ENCODE measurements around the gene GMPR. TPM values are rescaled to one million over a fixed set of nuclear protein-coding genes. Genes with fewer than 3 reads are reported as not detected.

The GMPR gene
- total and polyA plus RNA-seq, 2 donors (not counting 3 experiments of a cell fraction or from before 2014, with no cell fraction given) = 36.3 to 64.0 TPM

DNA sequence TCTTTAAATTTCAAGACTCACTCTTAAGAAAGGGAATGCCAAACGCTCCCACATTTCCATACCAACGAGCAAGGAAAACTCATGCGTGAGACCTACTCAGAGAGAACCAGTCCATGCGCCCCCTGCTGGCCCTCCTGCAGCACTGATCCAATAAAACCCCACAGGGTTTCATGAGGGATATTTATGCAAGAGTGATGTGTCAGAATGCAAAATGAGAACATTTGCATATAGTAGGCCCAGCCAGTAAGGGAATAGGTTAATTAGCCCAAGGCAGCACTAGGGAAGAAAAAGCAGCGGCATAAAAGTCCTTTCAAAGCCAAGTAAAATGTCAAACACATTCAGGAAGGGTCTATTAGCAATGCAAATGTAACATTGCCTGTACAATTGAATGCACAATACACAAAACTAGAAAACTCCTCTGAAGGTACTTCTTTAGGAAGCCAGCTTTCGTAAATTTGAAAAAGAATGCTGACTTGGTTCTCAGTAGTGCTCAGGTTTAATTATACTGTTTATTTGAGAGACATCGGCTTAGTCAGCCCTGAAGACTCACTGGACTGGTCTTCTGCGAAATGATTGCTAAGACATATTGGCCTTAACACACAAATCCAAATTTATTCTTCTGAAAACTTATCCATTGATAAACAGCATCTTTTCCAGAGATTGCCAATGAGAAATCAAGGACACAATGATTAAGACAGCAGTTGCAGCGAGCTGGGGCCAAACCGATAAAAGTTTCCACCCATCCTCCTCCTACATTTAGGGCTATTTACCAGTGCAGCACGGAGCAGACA lies 93.2 kb downstream of the GMPR start:
- Histone ChIP-seq H3K9ac (replicated peaks; ENCODE audit: extremely low read depth, insufficient read depth, low read length) (no peak overlapping the region), H3K9me3 (replicated peaks; ENCODE audit: control insufficient read depth, insufficient read depth, low read length) (no peaks in the 10 kb centered on the region), H4K20me1 (replicated peaks; ENCODE audit: control insufficient read depth, extremely low read depth, insufficient read depth, low read length) (no peaks in the 10 kb centered on the region), H3K4me3 (replicated peaks in 1 of 3; ENCODE audit: insufficient read depth in 1 of 3, low read depth in 1 of 3, low read length in 3 of 3) (no peak overlapping the region), H3K79me2 (ENCODE audit: control insufficient read depth, insufficient read depth, low read length) (no peaks in the 10 kb centered on the region), H3K4me2 (ENCODE audit: insufficient read depth, low read length) (peak overlapping the region; percentile 42), H3K27me3 (ENCODE audit: control insufficient read depth in 2 of 2, insufficient read depth in 2 of 2, low read length in 2 of 2) (no peaks in the 10 kb centered on the region), H3K4me1 (ENCODE audit: control insufficient read depth, extremely low read depth, insufficient read depth, low read length) (peaks cover 18% of the 10 kb centered on the region), H2AFZ (ENCODE audit: low read depth, low read length) (no peak overlapping the region), H3K27ac (ENCODE audit: insufficient read depth, low read depth, low read length) (no peak overlapping the region), H3K9me1 (replicated peaks; ENCODE audit: control insufficient read depth, extremely low read depth, insufficient read depth, low read length) (no peaks in the 10 kb centered on the region), H3K36me3 (ENCODE audit: control insufficient read depth in 2 of 2, extremely low read depth in 1 of 2, insufficient read depth in 2 of 2, low read length in 2 of 2) (peaks cover 0 to 13% of the 10 kb centered on the region in 2 experiments)
- TF ChIP-seq, protein P1, sequence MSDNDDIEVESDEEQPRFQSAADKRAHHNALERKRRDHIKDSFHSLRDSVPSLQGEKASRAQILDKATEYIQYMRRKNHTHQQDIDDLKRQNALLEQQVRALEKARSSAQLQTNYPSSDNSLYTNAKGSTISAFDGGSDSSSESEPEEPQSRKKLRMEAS (IDR thresholded peaks at IDR 0.05; ENCODE audit: insufficient read depth, insufficient read length) = no peak
- TF ChIP-seq, protein P2, sequence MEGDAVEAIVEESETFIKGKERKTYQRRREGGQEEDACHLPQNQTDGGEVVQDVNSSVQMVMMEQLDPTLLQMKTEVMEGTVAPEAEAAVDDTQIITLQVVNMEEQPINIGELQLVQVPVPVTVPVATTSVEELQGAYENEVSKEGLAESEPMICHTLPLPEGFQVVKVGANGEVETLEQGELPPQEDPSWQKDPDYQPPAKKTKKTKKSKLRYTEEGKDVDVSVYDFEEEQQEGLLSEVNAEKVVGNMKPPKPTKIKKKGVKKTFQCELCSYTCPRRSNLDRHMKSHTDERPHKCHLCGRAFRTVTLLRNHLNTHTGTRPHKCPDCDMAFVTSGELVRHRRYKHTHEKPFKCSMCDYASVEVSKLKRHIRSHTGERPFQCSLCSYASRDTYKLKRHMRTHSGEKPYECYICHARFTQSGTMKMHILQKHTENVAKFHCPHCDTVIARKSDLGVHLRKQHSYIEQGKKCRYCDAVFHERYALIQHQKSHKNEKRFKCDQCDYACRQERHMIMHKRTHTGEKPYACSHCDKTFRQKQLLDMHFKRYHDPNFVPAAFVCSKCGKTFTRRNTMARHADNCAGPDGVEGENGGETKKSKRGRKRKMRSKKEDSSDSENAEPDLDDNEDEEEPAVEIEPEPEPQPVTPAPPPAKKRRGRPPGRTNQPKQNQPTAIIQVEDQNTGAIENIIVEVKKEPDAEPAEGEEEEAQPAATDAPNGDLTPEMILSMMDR (IDR thresholded peaks at IDR 0.05; ENCODE audit: extremely low read depth in 1 of 2, insufficient read depth in 1 of 2, low read depth in 1 of 2, low read length in 2 of 2) = peak; percentile 91 to 99
- no peak for TF ChIP-seq MYC (IDR thresholded peaks at IDR 0.05; ENCODE audit: low read depth, low read length)
- no peak for TF ChIP-seq FOS (IDR thresholded peaks at IDR 0.05; ENCODE audit: borderline replicate concordance, insufficient read depth, low read length)
- no peak for TF ChIP-seq EZH2 (IDR thresholded peaks at IDR 0.05; ENCODE audit: borderline replicate concordance, low read depth, low read length, severe bottlenecking)
- TF ChIP-seq GATA2 (IDR thresholded peaks at IDR 0.05; ENCODE audit: insufficient read depth, insufficient read length, low read depth, low read length) = no peak
- no peak for TF ChIP-seq POLR2AphosphoS5 (IDR thresholded peaks at IDR 0.05; ENCODE audit: insufficient read depth, low read depth, low read length)
- intact Hi-C loops (cut with micrococcal nuclease) (loop anchor here (1.0 to 5.0 kb wide), 12 partner anchors 11 to 756 kb away; no protein-coding TSS in a partner anchor), dilution Hi-C loops (cut with MboI; ENCODE audit: extremely low pct_ligation_motif_present, low sequenced_read_pairs) (no loop called here)
- POLR2A ChIA-PET = no interaction called here
- peak; percentile 86 for FAIRE-seq
- DNase-seq (ENCODE audit: low read depth, low spot score) = peak; percentile 65
- BruUV-seq (replicated peaks) = no TSS peak
- CTCF ChIA-PET = interaction anchor here (0.6 to 4.2 kb wide), 44 partner anchors 9 to 759 kb away, joined by 3 to 92 read pairs (median 5); partner anchors contain the start of gene ATXN1

Measured in endothelial cell of umbilical vein (primary cell).